Heart left ventricle (tissue), 16 donors: ENCODE results near the gene SMAD7. TPM values are rescaled to one million over a fixed set of nuclear protein-coding genes. Genes with fewer than 3 reads are reported as not detected.

Source experiments
- ATAC-seq, 4 donors: fragments of 200-7000 bp; cut with Tn5 transposase; one replicate each; pipeline ENCODE4 v1.9.1; 2020 to 2022; ENCODE audit warnings: moderate library complexity in 4 of 4, mild to moderate bottlenecking in 3 of 4, moderate number of reproducible peaks in 1 of 4
- DNase-seq, 5 donors: peaks; one replicate each; pipeline ENCODE4 v3.0.0-alpha.2; 2020
- H3K27ac ChIP-seq, 12 donors: fragments of 200-600 bp; sonication (generic) in 4 of 12; one replicate each; pipeline versions ENCODE4 v1.5.0 to v1.8.0; 2016 to 2022; ENCODE audit warnings: mild to moderate bottlenecking in 2 of 12
- H3K27me3 ChIP-seq, 9 donors: fragments of 200-600 bp; sonication (generic) in 2 of 9; one replicate each; pipeline versions ENCODE4 v1.5.1 to v1.8.0; 2016 to 2022; ENCODE audit warnings: mild to moderate bottlenecking in 3 of 9
- H3K36me3 ChIP-seq, 9 donors: fragments of 200-600 bp; sonication (generic) in 2 of 9; one replicate each; pipeline versions ENCODE4 v1.5.0 to v1.8.0; 2018 to 2022; ENCODE audit warnings: mild to moderate bottlenecking in 2 of 9
- H3K4me1 ChIP-seq, 12 donors: fragments of 200-600 bp; sonication (generic) in 4 of 12; one replicate each; pipeline versions ENCODE4 v1.5.0 to v1.8.0; 2016 to 2022; ENCODE audit warnings: mild to moderate bottlenecking in 3 of 12
- H3K4me3 ChIP-seq, 12 donors: fragments of 200-600 bp; sonication (generic) in 4 of 12; one replicate each; pipeline versions ENCODE4 v1.5.0 to v1.8.0; 2017 to 2022; ENCODE audit warnings: mild to moderate bottlenecking in 9 of 12, moderate library complexity in 4 of 12
- H3K9me3 ChIP-seq, 12 donors: fragments of 200-600 bp; sonication (generic) in 4 of 12; one replicate each; pipeline versions ENCODE4 v1.5.0 to v1.8.0; 2016 to 2022; ENCODE audit warnings: mild to moderate bottlenecking in 1 of 12
- POLR2A ChIP-seq, 2 donors: fragments of 450-650 bp; IDR thresholded peaks; one replicate each; pipeline ENCODE4 v1.6.1; 2017; ENCODE audit warnings: antibody characterized with exemption in 2 of 2, mild to moderate bottlenecking in 2 of 2, moderate library complexity in 2 of 2
- WGBS, 4 donors: extraction: QIAGEN DNeasy Blood & Tissue Kit in 2 of 4; methylation state at CpG; one replicate each; pipeline versions ENCODE4 v1.1.5 to v1.1.7; 2013 to 2018; 5-methylcytosine and 5-hydroxymethylcytosine counted together
- intact Hi-C, 10 donors: fragments of 100-400 bp; cut with DNase I; formaldehyde crosslinking; loops; one replicate each; pipeline versions ENCODE4 v1.11.1 to v1.14.2; 2022
- long read RNA-seq, 3 donors: library from polyadenylated mRNA; unstranded; transcript quantifications; one replicate each; pipeline ENCODE4 v2.0.0, GENCODE V29; 2020 to 2021
- polyA plus RNA-seq, 2 donors: library from polyadenylated mRNA; stranded (reverse); fragments of 200-250 nt; gene quantifications; one replicate each; pipeline ENCODE4 v1.2.3, GENCODE V29; 2013
- total RNA-seq, 9 donors: library from RNA; depleted of rRNA in 2 of 9; stranded (reverse); fragments of >200 nt in 2 of 9; fragmentation: NEBNext Ultra II Directional in 3 of 9; extraction: Animal tissue kit (Norgen Biotek cat#: 25700) in 3 of 9; gene quantifications; one replicate each; pipeline versions ENCODE4 v1.1.0 to v1.2.4, GENCODE V29; 2016 to 2023
- TF ChIP-seq, protein P1 (sequence below), 12 donors: fragments of 200-600 bp; sonication (generic) in 4 of 12; IDR thresholded peaks; one replicate each; pipeline versions ENCODE4 v1.5.0 to v1.8.0; 2018 to 2022; ENCODE audit warnings: antibody characterized with exemption in 12 of 12, mild to moderate bottlenecking in 5 of 12
- donor health status: ischemic (EF 13 %, LVEDD 7.1; RV severe dilation, severe dysfunction).
- donor health status: healthy with polysubstance abuse.
- donor health status: DM: no; HTN: yes; CAD: no.
- donor health status: DM: no; HTN: no; CAD: no.
- donor health status: ischemic (EF 25% LVEDD 6.9; RV normal size, moderate dysfunction).
- donor health status: ischemic (EF 25% LVEDD 5.7; RV mildly dilated, moderate dysfunction).
- donor health status: healthy.
- donor health status: DM: yes; HTN: yes; CAD: no.
- donor health status: ischemic (EF 35%, LVEDD 5.7; RV mildly dilated, moderate dysfunction).
- donor health status: nonischemic (EF 11% LVEDD 7.7; RV severe dilation, severe dysfunction).
- donor health status: DM: yes; HTN: yes; CAD: no.
- donor health status: PGD.
- donor health status: ischemic (EF 29% LVEDD 5.4; RV normal size, mild dysfunction).
- donor health status: nonischemic (EF 23%, LVEDD 6.1; RV moderate dilation, normal function).

Gene SMAD7, protein sequence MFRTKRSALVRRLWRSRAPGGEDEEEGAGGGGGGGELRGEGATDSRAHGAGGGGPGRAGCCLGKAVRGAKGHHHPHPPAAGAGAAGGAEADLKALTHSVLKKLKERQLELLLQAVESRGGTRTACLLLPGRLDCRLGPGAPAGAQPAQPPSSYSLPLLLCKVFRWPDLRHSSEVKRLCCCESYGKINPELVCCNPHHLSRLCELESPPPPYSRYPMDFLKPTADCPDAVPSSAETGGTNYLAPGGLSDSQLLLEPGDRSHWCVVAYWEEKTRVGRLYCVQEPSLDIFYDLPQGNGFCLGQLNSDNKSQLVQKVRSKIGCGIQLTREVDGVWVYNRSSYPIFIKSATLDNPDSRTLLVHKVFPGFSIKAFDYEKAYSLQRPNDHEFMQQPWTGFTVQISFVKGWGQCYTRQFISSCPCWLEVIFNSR
- total RNA-seq = 10 to 100 TPM; 16.3 to 32.0 (median 19.9) TPM
- 10 to 100 TPM in 1 of 2 donors, 1 to 10 TPM in 1; 9.1 to 21.2 TPM for polyA plus RNA-seq
- long read RNA-seq, donor 1, full-length matches to known transcripts = 28 of 35 reads
- long read RNA-seq, donor 1, partial matches to known transcripts = 0 of 35 reads
- long read RNA-seq, donor 1, other reads (novel, unspliced or antisense) = 7 of 35 reads
- long read RNA-seq, donor 2, full-length matches to known transcripts = 31 of 45 reads
- long read RNA-seq, donor 2, partial matches to known transcripts = 0 of 45 reads
- long read RNA-seq, donor 2, other reads (novel, unspliced or antisense) = 14 of 45 reads
- long read RNA-seq, donor 3, full-length matches to known transcripts = 22 of 25 reads
- long read RNA-seq, donor 3, partial matches to known transcripts = 0 of 25 reads
- long read RNA-seq, donor 3, other reads (novel, unspliced or antisense) = 3 of 25 reads

DNA sequence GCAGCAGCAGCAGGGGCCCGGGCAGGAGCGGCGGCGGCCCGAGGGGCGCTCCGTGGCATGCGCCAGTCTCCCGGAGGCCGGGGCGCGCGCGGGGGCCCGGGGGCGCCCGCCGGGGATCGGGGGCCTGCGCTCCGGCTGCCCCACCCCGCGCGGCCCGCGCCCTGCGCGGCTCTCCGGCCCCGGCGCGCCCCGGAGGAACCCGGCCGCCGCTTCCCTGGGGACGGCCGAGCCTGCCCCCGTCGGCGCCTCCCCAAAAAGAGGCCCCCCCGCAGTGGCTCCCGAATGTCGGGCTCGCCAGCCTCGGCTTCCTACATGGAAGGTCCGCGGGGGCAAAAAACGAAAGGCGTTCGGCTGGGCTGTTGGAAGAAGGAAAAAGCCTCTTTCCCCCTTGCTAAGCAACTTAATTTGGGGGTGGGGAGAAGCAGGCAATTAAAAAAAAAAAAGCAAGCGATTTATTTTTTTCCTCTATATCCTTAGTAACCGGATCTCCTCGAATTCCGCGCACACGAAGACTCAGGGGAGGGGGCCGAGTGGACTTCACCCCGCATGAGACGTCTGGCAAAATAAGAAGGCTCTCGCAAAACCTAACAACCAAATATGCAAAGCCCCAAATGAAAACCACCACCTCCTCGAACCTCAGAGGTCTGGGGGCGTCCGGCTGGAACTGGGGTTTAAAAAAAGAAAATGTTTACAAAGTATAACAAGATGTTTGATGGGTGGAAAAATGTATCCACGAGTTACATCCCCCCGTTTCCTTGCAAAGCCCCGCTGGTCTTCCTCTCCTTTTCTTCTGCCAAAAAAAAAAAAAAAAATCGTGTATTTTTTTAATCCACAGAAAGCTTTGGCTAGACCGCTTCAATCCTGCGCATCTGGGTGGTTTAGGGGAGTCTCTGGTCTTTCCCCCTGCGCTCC is at the start of gene SMAD7:
TSS of gene SMAD7 (minus strand) at position 430 of the 912 bp plus-strand sequence. CDS start 541 bp downstream, outside the sequence.
- peak within 1 kb of the TSS; percentile 72 to 98 (median 90) for H3K4me3 ChIP-seq
- H3K27ac ChIP-seq = peak within 1 kb of the TSS; percentile 95 to 100 (median 98)
- peak in 2 of 5 donors; percentile 50 to 77 for DNase-seq
- peaks cover 0 to 18% (median 9%) of the 10 kb centered on the region in 9 donors for H3K36me3 ChIP-seq
- intact Hi-C loops = loop anchor here in 7 of 10 donors (2.0 to 10.0 kb wide), 8 partner anchors 92 to 273 kb away; no protein-coding TSS in a partner anchor
- no peak for ATAC-seq
- TF ChIP-seq, protein P1, sequence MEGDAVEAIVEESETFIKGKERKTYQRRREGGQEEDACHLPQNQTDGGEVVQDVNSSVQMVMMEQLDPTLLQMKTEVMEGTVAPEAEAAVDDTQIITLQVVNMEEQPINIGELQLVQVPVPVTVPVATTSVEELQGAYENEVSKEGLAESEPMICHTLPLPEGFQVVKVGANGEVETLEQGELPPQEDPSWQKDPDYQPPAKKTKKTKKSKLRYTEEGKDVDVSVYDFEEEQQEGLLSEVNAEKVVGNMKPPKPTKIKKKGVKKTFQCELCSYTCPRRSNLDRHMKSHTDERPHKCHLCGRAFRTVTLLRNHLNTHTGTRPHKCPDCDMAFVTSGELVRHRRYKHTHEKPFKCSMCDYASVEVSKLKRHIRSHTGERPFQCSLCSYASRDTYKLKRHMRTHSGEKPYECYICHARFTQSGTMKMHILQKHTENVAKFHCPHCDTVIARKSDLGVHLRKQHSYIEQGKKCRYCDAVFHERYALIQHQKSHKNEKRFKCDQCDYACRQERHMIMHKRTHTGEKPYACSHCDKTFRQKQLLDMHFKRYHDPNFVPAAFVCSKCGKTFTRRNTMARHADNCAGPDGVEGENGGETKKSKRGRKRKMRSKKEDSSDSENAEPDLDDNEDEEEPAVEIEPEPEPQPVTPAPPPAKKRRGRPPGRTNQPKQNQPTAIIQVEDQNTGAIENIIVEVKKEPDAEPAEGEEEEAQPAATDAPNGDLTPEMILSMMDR (IDR thresholded peaks at IDR 0.05) = no peak
- no peak for TF ChIP-seq POLR2A (IDR thresholded peaks at IDR 0.05)
- H3K9me3 ChIP-seq = no peaks in the 10 kb centered on the region
- H3K4me1 ChIP-seq = peaks cover 0 to 57% (median 39%) of the 10 kb centered on the region in 12 donors
- WGBS, 4 donors = 0 to 1% (median 0%) methylated on average over 29 to 71 of the region's 71 CpGs
- peaks cover 0 to 6% (median 0%) of the 10 kb centered on the region in 9 donors for H3K27me3 ChIP-seq

DNA sequence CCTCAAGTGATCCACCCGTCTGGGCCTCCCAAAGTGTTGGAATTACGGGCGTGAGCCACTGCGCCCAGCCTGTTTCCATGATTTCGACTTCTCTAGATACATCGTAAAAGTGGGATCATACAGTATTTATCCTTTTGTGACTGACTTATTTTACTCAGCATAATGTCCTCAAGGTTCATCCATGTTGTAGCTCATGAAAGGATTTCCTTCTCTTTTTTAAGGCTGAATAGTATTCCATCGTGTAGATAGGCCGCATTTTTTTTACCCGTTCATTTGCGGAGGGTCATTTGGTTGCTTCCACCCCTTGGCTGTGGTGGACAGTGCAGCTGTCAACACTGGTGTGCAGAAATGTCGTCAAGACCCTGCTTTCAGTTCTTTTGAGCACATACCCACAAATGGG is 48.8 kb upstream of the SMAD7 start:
- Histone ChIP-seq H3K36me3 (no peaks in the 10 kb centered on the region), H3K27me3 (no peaks in the 10 kb centered on the region), H3K4me1 (peaks cover 0 to 37% (median 29%) of the 10 kb centered on the region in 12 donors), H3K9me3 (no peaks in the 10 kb centered on the region), H3K27ac (no peak overlapping the region), H3K4me3 (no peak overlapping the region)
- ATAC-seq (no peak), DNase-seq (peak in 2 of 5 donors; percentile 3 to 4)
- no peak for TF ChIP-seq POLR2A (IDR thresholded peaks at IDR 0.05)
- TF ChIP-seq, protein P1 (IDR thresholded peaks at IDR 0.05) = no peak
- WGBS, 4 donors = 89 to 96% (median 92%) methylated on average over 11 of the region's 11 CpGs
- intact Hi-C loops = no loop called here

DNA sequence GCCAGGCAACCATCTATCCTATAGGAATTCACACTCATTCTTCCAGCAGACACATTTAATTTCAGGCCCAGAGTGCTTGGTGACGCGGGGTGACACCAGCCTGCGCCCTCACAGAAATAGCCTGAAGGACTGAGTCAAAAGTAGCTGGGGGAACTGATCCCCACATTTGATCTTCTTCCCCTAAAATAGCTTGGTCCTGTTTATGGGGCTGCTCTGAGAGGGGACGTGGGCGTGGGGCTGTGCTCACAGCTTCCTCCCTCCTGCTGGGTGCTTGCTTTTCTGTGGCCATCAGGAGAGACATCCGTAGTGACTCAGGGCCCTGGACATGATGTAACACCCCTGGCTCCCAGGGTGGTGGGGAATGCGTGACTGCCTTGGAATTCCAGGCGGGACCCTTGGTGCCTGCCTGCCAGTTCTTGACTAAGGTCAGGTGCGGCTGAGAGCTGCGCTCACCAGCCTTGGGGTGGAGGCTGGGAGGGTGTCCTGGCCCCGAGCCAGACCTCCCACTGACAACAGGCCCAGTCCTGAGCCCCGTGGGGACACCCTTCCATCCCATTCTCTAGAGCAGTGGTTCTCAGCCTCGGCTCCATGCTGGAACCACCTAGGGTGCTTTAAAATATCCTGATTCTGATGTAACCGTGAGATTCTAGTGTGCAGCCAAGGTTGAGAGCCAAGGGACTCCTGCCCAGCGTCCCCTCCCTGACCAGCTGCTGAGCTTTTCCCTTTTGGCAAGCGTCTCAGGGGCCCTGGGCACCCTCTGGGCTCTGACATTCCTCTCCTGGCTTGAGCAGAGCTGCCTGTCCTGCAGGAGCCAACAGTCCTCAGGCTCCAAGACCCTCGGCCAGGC is 47.4 kb upstream of the SMAD7 start:
- TF ChIP-seq, protein P1 (IDR thresholded peaks at IDR 0.05) = no peak
- TF ChIP-seq POLR2A (IDR thresholded peaks at IDR 0.05) = no peak
- ATAC-seq (peak; percentile 63 to 80 (median 72)), DNase-seq (peak; percentile 44 to 80 (median 70))
- Histone ChIP-seq H3K27ac (peak overlapping the region; percentile 20 to 82 (median 57)), H3K4me1 (peaks cover 3 to 51% (median 42%) of the 10 kb centered on the region in 12 donors), H3K4me3 (no peak overlapping the region), H3K36me3 (no peaks in the 10 kb centered on the region), H3K9me3 (no peaks in the 10 kb centered on the region), H3K27me3 (no peaks in the 10 kb centered on the region)
- WGBS, 4 donors = 37 to 58% (median 48%) methylated on average over 13 to 17 of the region's 17 CpGs
- intact Hi-C loops = no loop called here
